ENCODE data around the gene CMTR1.
"Not testable (repeated sequence)": the region's sequence is repeated elsewhere in the genome, so short reads cannot be mapped to it uniquely, and the experiment has no call there.

The CMTR1 gene

GRCh38 chr6:37492991-37493660, 60.1 kb downstream of the CMTR1 start:
- DNase-seq = no peak

GRCh38 chr6:37493661-37493995, 60.6 kb downstream of the CMTR1 start:
- DNase-seq = no peak

- no peak for DNase-seq
These were observed 62.4 kb downstream of the CMTR1 start for GRCh38 chr6:37495244-37495934.

GRCh38 chr6:37496951-37497885, 64.2 kb downstream of the CMTR1 start:
- no peak for DNase-seq

- DNase-seq = peak; percentile 91
These were observed 66.6 kb downstream of the CMTR1 start, which contains the start of gene CCDC167 for GRCh38 chr6:37499433-37500293. CCDC167 (minus strand) TSS chr6:37499893; CDS start chr6:37499863, 30 bp downstream.

GRCh38 chr6:37500294-37500608, 67.2 kb downstream of the CMTR1 start:
- DNase-seq = no peak

GRCh38 chr6:37500904-37501303, 67.9 kb downstream of the CMTR1 start:
- not testable (repeated sequence) for DNase-seq

- DNase-seq = no peak
These were observed 68.8 kb downstream of the CMTR1 start for GRCh38 chr6:37501632-37502491.

GRCh38 chr6:37502703-37503291, 69.8 kb downstream of the CMTR1 start:
- DNase-seq = no peak

- no peak for DNase-seq
These were observed 70.4 kb downstream of the CMTR1 start for GRCh38 chr6:37503309-37503965.

GRCh38 chr6:37504024-37504423, 71.0 kb downstream of the CMTR1 start:
- no peak for DNase-seq

GRCh38 chr6:37506479-37506878, 73.5 kb downstream of the CMTR1 start:
- no peak for DNase-seq

- no peak for DNase-seq
These were observed 74.1 kb downstream of the CMTR1 start for GRCh38 chr6:37507077-37507476.

GRCh38 chr6:37507690-37508421, 74.8 kb downstream of the CMTR1 start:
- DNase-seq = no peak

- no peak for DNase-seq
These were observed 78.2 kb downstream of the CMTR1 start for GRCh38 chr6:37511201-37511600.

GRCh38 chr6:37511910-37512399, 78.9 kb downstream of the CMTR1 start:
- no peak for DNase-seq

- no peak for DNase-seq
These were observed 79.5 kb downstream of the CMTR1 start for GRCh38 chr6:37512400-37513011.

GRCh38 chr6:37513155-37513554, 80.1 kb downstream of the CMTR1 start:
- no peak for DNase-seq

GRCh38 chr6:37513576-37513975, 80.6 kb downstream of the CMTR1 start:
- DNase-seq = no peak
